Liver (tissue), 3 donors: Measurements from ENCODE around the gene SAFB2.

Source experiments
- FOXA1 ChIP-seq: IDR thresholded peaks from 2 replicates; pipeline ENCODE4 v1.6.1; 2016; ENCODE audit warnings: antibody characterized with exemption
- FOXA2 ChIP-seq: IDR thresholded peaks from 2 replicates; pipeline ENCODE4 v1.6.1; 2016; ENCODE audit warnings: antibody characterized with exemption
- GABPA ChIP-seq, 2 donors: IDR thresholded peaks in 1 of 2; conservative IDR thresholded peaks in 1 of 2; 2 replicates each; pipeline ENCODE4 v1.6.1; 2016; ENCODE audit warnings: antibody characterized with exemption in 2 of 2, mild to moderate bottlenecking in 1 of 2, moderate library complexity in 1 of 2
- YY1 ChIP-seq: IDR thresholded peaks from 2 replicates; pipeline ENCODE4 v1.6.1; 2016; ENCODE audit warnings: antibody characterized with exemption, mild to moderate bottlenecking
- TF ChIP-seq, protein P1 (sequence below): fragments of 150-350 bp; IDR thresholded peaks from 2 replicates; pipeline ENCODE4 v1.5.1; 2017; ENCODE audit warnings: improper control_type of control experiment, low read depth, low read length; ENCODE audit not compliant: missing input control
- TF ChIP-seq, protein P2 (sequence below): IDR thresholded peaks from 2 replicates; pipeline ENCODE4 v1.6.1; 2016; ENCODE audit warnings: antibody characterized with exemption
- TF ChIP-seq, protein P3 (sequence below): IDR thresholded peaks from 2 replicates; pipeline ENCODE4 v1.6.1; 2016; ENCODE audit warnings: antibody characterized with exemption
- donor health status: healthy.
- donor health status: healthy.

DNA sequence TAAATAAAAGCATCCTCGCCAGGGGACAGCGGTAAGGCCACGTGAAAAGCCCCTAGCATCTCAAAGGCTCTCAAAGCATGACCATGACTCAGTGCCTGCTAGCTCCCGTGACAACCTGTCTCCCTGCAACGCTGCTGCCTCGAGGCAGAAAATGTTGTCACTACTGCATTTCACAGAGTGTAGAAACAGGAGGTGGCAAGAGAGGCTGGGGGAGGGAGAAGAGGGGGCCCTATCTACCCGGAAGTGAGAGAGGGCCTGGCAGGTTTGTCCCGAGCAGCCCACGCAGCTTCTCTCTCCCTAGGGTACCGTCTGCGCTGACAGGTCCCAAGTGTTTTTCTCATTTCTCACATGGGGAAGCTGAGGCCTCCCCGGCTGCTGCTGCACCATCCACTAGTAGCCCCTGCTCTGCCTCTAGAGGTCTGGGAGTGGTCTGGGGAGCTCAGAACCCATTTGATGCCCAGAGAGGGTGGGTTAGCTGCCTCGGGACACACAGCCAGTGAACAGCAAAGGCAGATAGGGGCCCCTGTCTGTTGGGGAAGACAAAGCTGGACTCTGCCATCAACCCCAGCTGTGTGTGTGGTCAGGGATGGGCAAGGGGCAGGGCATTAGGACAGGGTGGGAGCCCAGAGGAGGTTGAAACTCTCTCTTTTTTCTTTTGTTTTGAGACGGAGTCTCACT, 58.5 kb downstream of the SAFB2 start:
- TF ChIP-seq, protein P1, sequence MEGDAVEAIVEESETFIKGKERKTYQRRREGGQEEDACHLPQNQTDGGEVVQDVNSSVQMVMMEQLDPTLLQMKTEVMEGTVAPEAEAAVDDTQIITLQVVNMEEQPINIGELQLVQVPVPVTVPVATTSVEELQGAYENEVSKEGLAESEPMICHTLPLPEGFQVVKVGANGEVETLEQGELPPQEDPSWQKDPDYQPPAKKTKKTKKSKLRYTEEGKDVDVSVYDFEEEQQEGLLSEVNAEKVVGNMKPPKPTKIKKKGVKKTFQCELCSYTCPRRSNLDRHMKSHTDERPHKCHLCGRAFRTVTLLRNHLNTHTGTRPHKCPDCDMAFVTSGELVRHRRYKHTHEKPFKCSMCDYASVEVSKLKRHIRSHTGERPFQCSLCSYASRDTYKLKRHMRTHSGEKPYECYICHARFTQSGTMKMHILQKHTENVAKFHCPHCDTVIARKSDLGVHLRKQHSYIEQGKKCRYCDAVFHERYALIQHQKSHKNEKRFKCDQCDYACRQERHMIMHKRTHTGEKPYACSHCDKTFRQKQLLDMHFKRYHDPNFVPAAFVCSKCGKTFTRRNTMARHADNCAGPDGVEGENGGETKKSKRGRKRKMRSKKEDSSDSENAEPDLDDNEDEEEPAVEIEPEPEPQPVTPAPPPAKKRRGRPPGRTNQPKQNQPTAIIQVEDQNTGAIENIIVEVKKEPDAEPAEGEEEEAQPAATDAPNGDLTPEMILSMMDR = no peak
- TF ChIP-seq FOXA1 (no peak), YY1 (no peak), FOXA2 (no peak), GABPA (IDR thresholded peaks at IDR 0.05 in 1 of 2, conservative IDR thresholded peaks at IDR 0.05 in 1 of 2) (no peak)
- TF ChIP-seq, protein P2, sequence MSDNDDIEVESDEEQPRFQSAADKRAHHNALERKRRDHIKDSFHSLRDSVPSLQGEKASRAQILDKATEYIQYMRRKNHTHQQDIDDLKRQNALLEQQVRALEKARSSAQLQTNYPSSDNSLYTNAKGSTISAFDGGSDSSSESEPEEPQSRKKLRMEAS = no peak
- TF ChIP-seq, protein P3, sequence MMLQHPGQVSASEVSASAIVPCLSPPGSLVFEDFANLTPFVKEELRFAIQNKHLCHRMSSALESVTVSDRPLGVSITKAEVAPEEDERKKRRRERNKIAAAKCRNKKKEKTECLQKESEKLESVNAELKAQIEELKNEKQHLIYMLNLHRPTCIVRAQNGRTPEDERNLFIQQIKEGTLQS = no peak
